GM10266 (cell line): ENCODE measurements around the gene MYBBP1A.
"Not testable (repeated sequence)": the region's sequence is repeated elsewhere in the genome, so short reads cannot be mapped to it uniquely, and the experiment has no call there.

Experiments
- DNase-seq: peaks from one replicate; pipeline ENCODE4 v3.0.0; 2012; ENCODE audit errors: extremely low spot score
- TF ChIP-seq, protein P1 (sequence below): IDR thresholded peaks from 2 replicates; pipeline ENCODE4 v1.5.1; 2012; ENCODE audit warnings: mild to moderate bottlenecking, low read depth; ENCODE audit not compliant: control insufficient read depth, insufficient read depth; ENCODE audit errors: missing control alignments

Gene MYBBP1A

DNA sequence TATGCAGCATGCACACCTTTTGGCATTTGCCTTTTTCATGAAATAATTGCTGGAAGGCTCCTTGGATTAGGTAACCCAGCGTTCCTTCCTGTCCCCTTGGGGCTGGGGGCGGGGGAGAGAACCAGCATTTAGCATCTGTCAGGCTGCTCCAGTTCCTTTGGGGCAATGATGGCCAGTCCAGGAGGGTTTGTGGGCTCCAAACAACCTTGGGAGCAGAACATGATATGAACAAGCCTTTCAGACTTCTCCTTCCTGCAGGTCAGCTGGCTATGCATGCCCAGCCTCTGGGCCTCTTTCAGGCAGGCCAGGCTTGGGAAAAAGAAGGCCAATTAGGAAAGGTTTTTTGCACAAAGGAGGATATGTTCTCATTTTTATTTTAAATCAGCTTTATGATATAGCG lies 28.0 kb upstream of the MYBBP1A start:
- TF ChIP-seq, protein P1, sequence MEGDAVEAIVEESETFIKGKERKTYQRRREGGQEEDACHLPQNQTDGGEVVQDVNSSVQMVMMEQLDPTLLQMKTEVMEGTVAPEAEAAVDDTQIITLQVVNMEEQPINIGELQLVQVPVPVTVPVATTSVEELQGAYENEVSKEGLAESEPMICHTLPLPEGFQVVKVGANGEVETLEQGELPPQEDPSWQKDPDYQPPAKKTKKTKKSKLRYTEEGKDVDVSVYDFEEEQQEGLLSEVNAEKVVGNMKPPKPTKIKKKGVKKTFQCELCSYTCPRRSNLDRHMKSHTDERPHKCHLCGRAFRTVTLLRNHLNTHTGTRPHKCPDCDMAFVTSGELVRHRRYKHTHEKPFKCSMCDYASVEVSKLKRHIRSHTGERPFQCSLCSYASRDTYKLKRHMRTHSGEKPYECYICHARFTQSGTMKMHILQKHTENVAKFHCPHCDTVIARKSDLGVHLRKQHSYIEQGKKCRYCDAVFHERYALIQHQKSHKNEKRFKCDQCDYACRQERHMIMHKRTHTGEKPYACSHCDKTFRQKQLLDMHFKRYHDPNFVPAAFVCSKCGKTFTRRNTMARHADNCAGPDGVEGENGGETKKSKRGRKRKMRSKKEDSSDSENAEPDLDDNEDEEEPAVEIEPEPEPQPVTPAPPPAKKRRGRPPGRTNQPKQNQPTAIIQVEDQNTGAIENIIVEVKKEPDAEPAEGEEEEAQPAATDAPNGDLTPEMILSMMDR: no peak
- no peak for DNase-seq

DNA sequence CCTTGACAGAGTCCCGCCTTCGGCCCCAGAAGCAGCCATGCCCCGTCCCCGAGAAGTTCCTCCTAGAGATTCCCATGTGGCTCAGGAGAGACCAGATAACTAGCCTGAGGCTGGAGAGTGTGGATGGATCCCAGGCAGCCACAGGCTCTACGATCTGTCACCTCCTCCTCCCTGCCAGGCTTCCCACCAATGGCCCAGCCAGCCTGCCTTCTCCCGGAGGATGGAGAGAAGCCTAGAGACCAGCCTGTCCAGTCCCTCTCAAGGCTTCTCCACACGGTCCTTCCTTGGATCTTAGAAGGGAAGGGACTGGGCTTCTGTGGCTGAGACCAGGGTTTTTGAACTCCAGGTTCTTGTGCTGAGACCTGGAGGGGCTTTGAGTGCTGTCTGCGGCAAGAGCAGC lies 27.5 kb upstream of the MYBBP1A start:
- DNase-seq: no peak
- TF ChIP-seq, protein P1: no peak

DNA sequence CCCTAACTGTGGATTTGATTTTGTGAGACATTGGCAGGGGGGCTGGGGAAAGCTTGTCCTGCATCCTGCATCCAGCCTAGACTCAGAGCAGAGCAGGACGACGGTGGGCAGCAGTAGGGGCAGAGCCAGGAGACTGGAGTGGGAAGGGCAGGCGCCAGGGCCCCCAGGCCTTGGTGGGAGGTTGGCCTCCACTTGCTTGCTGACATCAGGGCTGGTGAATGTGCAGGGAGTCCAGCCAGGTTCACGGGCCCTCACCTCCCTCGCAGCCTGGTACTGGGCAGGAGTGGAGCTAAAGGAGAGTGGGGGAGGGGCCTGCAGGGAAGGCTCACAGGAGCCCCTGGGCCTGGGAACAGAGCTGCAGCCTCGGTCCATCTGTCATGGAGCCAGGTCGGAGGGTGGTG lies 26.9 kb upstream of the MYBBP1A start:
- no peak for DNase-seq
- TF ChIP-seq, protein P1: no peak

DNA sequence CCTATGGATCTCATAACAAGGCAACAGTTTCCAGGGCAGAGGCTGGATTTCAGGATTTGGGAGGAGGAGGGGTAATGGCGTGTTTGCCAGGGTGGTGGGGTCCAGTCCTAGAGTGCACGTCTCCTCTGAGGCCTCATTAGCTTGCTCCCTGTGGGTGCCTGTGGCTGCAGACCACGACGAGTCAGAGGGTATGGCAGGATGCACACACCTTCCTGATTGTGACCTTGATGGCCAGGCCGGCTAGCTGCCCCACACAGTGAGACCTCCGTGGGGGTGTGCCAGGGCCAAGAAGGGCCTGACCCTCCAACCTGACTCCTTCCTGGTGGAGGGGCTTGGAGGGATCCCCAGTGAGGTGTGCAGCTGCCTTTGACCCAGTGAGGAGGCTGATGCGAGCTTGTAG lies 25.1 kb upstream of the MYBBP1A start:
- no peak for DNase-seq
- TF ChIP-seq, protein P1: no peak

DNA sequence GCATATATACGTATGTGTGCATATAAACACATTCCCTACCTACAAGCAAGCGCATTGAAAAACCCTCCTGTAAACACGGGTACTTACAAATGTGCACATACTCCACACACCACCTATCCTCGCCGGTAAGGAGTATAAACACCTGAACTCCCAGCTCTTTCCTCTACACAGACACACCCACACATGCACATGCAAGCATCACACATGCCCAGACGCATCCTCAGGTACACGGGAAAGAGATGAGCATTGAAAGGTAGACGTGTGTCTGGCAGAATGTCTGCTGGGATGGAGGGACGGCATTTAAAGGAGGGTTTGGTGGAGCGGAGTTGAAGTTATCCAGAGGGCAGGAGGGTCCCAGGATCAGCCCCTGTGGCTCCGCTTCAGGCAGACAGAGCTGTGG lies 24.5 kb upstream of the MYBBP1A start:
- TF ChIP-seq, protein P1: no peak
- DNase-seq: no peak

DNA sequence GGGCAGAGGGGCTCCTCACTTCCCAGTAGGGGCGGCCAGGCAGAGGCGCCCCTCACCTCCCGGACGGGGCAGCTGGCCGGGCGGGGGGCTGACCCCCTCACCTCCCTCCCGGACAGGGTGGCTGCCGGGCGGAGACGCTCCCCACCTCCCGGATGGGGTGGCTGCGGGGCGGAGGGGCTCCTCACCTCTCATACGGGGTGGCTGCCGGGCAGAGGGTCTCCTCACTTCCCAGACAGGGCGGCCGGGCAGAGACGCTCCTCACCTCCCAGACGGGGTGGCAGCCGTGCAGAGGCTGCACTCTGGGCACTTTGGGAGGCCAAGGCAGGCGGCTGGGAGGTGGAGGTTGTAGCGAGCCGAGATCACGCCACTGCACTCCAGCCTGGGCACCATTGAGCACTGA lies 23.2 kb upstream of the MYBBP1A start:
- DNase-seq: not testable (repeated sequence)

DNA sequence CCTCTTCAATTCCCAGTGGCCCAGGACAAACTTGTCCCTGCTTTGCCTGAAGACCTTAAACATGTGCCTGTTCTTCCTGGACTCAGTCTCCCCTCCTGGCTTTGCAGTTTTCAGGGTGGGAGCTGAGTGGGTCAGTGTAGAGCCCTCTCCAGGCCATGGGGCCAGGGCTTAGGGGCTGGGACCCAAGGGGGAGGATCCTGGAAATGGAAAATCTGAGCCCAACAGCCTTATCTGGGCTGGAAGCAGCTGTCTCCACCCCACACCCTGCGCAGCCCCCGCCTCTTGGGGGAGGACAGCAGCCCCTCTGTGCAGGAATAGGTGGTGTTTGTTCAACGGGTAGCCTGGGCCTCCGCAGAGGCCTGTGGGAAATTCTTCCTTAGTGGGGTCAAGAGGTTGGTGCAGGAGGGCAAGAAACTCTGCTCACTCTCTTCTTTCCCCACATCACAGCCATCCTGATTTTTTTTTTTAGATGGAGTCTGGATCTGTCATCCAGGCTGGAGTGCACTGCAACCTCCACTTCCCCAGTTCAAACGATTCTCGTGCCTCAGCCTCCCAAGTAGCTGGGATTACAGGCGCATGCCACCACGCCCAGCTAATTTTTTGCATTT lies 22.3 kb upstream of the MYBBP1A start:
- TF ChIP-seq, protein P1: no peak
- DNase-seq: no peak

DNA sequence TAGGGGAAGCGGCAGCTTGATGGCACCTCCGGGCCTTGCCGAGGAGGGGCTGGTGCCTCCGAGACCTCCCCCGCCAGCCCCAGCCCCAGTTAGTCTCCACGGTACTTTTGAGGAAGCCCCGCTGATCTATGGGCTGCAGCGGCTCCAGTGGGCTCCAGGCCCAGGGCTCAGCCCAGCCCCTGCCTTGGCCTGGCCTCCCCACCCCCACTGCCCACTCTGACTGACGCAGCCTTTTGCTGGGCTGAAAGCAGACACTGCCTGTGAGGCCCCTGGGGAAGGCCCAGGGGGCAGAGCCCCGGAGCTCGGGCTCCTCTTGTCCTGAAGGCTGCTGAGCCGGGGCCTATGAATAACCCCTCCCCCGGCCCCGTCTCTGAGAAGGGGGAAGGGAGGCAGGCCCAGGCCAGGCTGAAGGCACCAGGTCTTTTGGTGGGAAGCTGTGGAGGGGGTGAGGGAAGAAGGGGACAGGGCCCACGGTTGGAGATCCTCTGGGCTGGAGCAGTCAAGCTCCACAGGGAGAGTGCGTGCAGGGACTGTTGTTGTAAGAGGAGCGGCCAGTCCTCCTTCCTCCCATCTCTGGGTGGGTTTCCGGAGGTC lies 21.6 kb upstream of the MYBBP1A start:
- no peak for DNase-seq
- TF ChIP-seq, protein P1: no peak
